GM12878 (cell line): ENCODE results near the gene ALAS2. TPM values are rescaled to one million over a fixed set of nuclear protein-coding genes. Genes with fewer than 3 reads are reported as not detected.

Experiments
- ATAC-seq: fragments of 200-7000 bp; cut with Tn5 transposase; 3 replicates; pipeline ENCODE4 v1.9.1; 2020; ENCODE audit warnings: mild to moderate bottlenecking, moderate library complexity
- BruUV-seq: library from RNA; stranded (reverse); fragments of 400-500 nt; replicated peaks from 2 replicates; lab custom pipeline; 2021; lab: Mats Ljungman, UMichigan
- CTCF ChIA-PET: fragments of 300-600 bp; sonication (Branson Sonifier 250); formaldehyde crosslinking; extraction: SDS; loops from one replicate; lab custom pipeline; 2021; ENCODE audit warnings: inconsistent platforms; lab: Yijun Ruan, JAX
- POLR2A ChIA-PET: fragments of 350-600 bp; formaldehyde crosslinking; extraction: SDS; loops from one replicate; lab custom pipeline; 2021; ENCODE audit warnings: inconsistent platforms; lab: Charles Lee
- RAD21 ChIA-PET: fragments of 300-600 bp; sonication (Branson Sonifier 250); formaldehyde crosslinking; loops from one replicate; lab custom pipeline; 2023; ENCODE audit warnings: antibody characterized with exemption; ENCODE audit not compliant: unreplicated experiment; lab: Charles Lee
- SMC1A ChIA-PET: fragments of 300-600 bp; sonication (Branson Sonifier 250); formaldehyde crosslinking; loops from one replicate; lab custom pipeline; 2023; ENCODE audit not compliant: unreplicated experiment, uncharacterized antibody; lab: Charles Lee
- DNase-seq: peaks from one replicate; pipeline ENCODE4 v3.0.0-alpha.2; 2011; ENCODE audit warnings: low read depth, low spot score
- FAIRE-seq: peaks from 3 replicates; lab custom pipeline; 2011; peaks lifted over from hg19 to GRCh38; lab: Jason Lieb, UNC
- H2AFZ ChIP-seq: 2 replicates; pipeline ENCODE4 v1.6.0; 2011; ENCODE audit warnings: low read depth, low read length, control low read depth; ENCODE audit not compliant: control insufficient read depth
- H3K27ac ChIP-seq: 2 replicates; pipeline ENCODE4 v1.5.1; 2011; ENCODE audit warnings: control low read depth; ENCODE audit not compliant: control insufficient read depth, insufficient read depth
- H3K27me3 ChIP-seq, 2 experiments: replicated peaks in 1 of 2; 2 replicates each; pipeline versions ENCODE4 v1.6.0 to v1.6.1; 2011; ENCODE audit warnings: low read length in 1 of 2; ENCODE audit not compliant: control insufficient read depth in 2 of 2, insufficient read depth in 2 of 2
- H3K36me3 ChIP-seq, 2 experiments: 2 replicates each; pipeline ENCODE4 v1.5.1; 2011; ENCODE audit warnings: low read length in 1 of 2; ENCODE audit not compliant: control insufficient read depth in 2 of 2, insufficient read depth in 2 of 2
- H3K4me1 ChIP-seq: 2 replicates; pipeline ENCODE4 v1.6.1; 2011; ENCODE audit warnings: mild to moderate bottlenecking, low read length, moderate library complexity, mixed read lengths; ENCODE audit not compliant: control insufficient read depth, insufficient read depth
- H3K4me2 ChIP-seq: 2 replicates; pipeline ENCODE4 v1.6.0; 2011; ENCODE audit warnings: control low read depth; ENCODE audit not compliant: control insufficient read depth, insufficient read depth
- H3K4me3 ChIP-seq: fragments of 200-600 bp; sonication (generic); 2 replicates; pipeline ENCODE4 v1.5.1; 2016
- H3K79me2 ChIP-seq: 2 replicates; pipeline ENCODE4 v1.6.0; 2011; ENCODE audit warnings: low read length; ENCODE audit not compliant: control insufficient read depth, insufficient read depth
- H3K9ac ChIP-seq: 2 replicates; pipeline ENCODE4 v1.8.0; 2011; ENCODE audit warnings: low read length, control low read depth, mixed read lengths; ENCODE audit not compliant: control insufficient read depth, insufficient read depth
- H3K9me3 ChIP-seq: replicated peaks from 3 replicates; pipeline ENCODE4 v1.5.1; 2011; ENCODE audit warnings: mild to moderate bottlenecking, low read length; ENCODE audit not compliant: control insufficient read depth, insufficient read depth
- H4K20me1 ChIP-seq: 2 replicates; pipeline ENCODE4 v1.6.0; 2011; ENCODE audit not compliant: control insufficient read depth, insufficient read depth
- CTCF ChIP-seq, 3 experiments: IDR thresholded peaks in 2 of 3; conservative IDR thresholded peaks in 1 of 3; 2 replicates each; pipeline ENCODE4 v1.5.1; 2011; ENCODE audit warnings: low read depth in 3 of 3, low read length in 3 of 3, mild to moderate bottlenecking in 3 of 3, control low read depth in 2 of 3, moderate library complexity in 2 of 3, inconsistent platforms in 1 of 3, mixed read lengths in 1 of 3; ENCODE audit not compliant: control insufficient read depth in 2 of 3, insufficient read depth in 1 of 3; ENCODE audit errors: extremely low read depth in 1 of 3
- IRF3 ChIP-seq: fragments of 450-650 bp; IDR thresholded peaks from 2 replicates; pipeline ENCODE4 v1.6.1; 2014; ENCODE audit warnings: mild to moderate bottlenecking
- NFYB ChIP-seq: IDR thresholded peaks from 2 replicates; pipeline ENCODE4 v1.6.1; 2011; ENCODE audit warnings: low read depth, mild to moderate bottlenecking, low read length, improper control_type of control experiment, moderate library complexity; ENCODE audit not compliant: insufficient read depth
- PML ChIP-seq: IDR thresholded peaks from 2 replicates; pipeline ENCODE4 v1.6.1; 2012; ENCODE audit warnings: low read length, inconsistent platforms
- RAD21 ChIP-seq: IDR thresholded peaks from 2 replicates; pipeline ENCODE4 v1.6.1; 2011; ENCODE audit warnings: mild to moderate bottlenecking, low read depth, low read length, moderate library complexity; ENCODE audit not compliant: insufficient read depth
- SMC3 ChIP-seq: IDR thresholded peaks from 2 replicates; pipeline ENCODE4 v1.6.1; 2011; ENCODE audit warnings: low read length, improper control_type of control experiment, borderline replicate concordance
- WGBS: methylation state at CpG from one replicate; pipeline ENCODE4 v1.1.6; 2016; ENCODE audit warnings: low lambda C conversion rate; ENCODE audit not compliant: insufficient replicate concordance, insufficient coverage; ENCODE audit errors: missing lambda C conversion rate; 5-methylcytosine and 5-hydroxymethylcytosine counted together
- in situ Hi-C: fragments of 300-500 bp; cut with MboI; formaldehyde crosslinking; loops from 9 replicates; pipeline ENCODE4 v1.14.3; 2018; ENCODE audit warnings: mixed read lengths
- intact Hi-C: fragments of 100-400 bp; cut with micrococcal nuclease; formaldehyde crosslinking; loops from one replicate; pipeline ENCODE4 v1.14.2; 2022; ENCODE audit not compliant: unreplicated experiment
- polyA plus RNA-seq, 11 experiments: library from polyadenylated mRNA; depleted of rRNA in 4 of 11; unstranded in 6 of 11; stranded (reverse) in 5 of 11; fragments of >200 nt; fragmentation: Nextera tagmentation in 4 of 11; fragmentation: Illumina TruSeq in 1 of 11; extraction: Ambion mirVana in 4 of 11; extraction: Trizol in 1 of 11; gene quantifications; 1 replicate in 1 of 11; 2 replicates in 10 of 11; pipeline versions ENCODE4 v1.2.1 to v1.2.3, GENCODE V29; 2011 to 2016; ENCODE audit warnings: inconsistent platforms in 2 of 11, missing spikeins in 2 of 11, low read depth in 1 of 11
- total RNA-seq, 4 experiments: library from RNA; depleted of rRNA in 3 of 4; stranded (reverse); fragments of >200 nt in 3 of 4; fragmentation: Illumina TruSeq in 1 of 4; extraction: Trizol in 1 of 4; gene quantifications; 2 replicates each; pipeline versions ENCODE4 v1.2.1 to v1.2.3, GENCODE V29; 2013 to 2021

The ALAS2 gene
- total and polyA plus RNA-seq, 10 of the 15 experiments (the other 5 are each of a cell fraction or from before 2014, with no cell fraction given), result not detected

DNA sequence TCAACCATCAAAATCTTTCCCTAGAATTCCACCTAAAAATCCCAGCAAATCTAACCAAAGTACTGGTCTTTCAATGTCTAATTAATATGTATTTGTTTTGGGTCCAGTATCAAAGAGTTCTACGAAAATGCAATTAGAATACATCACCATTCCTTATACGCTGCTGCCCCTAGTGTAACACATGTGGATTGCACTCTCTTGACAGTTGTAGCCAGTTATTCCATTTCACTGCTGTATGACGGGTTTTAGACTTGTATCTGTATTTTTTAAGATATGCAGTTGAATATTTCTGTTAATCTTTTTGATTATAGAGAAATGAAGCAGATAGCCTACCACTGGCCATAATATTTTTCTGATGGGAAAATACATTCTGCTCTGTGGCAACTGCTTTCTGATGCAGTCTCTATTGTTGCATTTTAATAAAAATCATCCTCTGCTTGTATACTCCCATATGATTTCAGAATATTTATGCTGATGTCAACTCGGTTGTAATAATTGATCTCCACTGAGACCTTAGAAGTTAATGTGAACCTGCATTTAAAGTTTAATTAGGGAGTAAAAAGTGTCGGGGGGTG is 27.0 kb upstream of the ALAS2 start:
- no peak overlapping the region for H3K4me2 ChIP-seq
- no peaks in the 10 kb centered on the region for H3K9me3 ChIP-seq
- CTCF ChIA-PET, result interaction anchor here (0.6 to 1.2 kb wide), 11 partner anchors 61 to 1741 kb away, joined by 3 to 5 read pairs (median 3); no protein-coding TSS in a partner anchor
- no peak overlapping the region for H3K9ac ChIP-seq
- H2AFZ ChIP-seq, result no peak overlapping the region
- TF ChIP-seq SMC3 (peak; percentile 63), CTCF (IDR thresholded peaks at IDR 0.05 in 2 of 3, conservative IDR thresholded peaks at IDR 0.05 in 1 of 3; ENCODE audit: control insufficient read depth in 2 of 3, extremely low read depth in 1 of 3, insufficient read depth in 1 of 3, low read depth in 3 of 3, low read length in 3 of 3) (peak; percentile 76 to 84 (median 76)), NFYB (no peak), IRF3 (no peak), PML (no peak), RAD21 (peak; percentile 84)
- H4K20me1 ChIP-seq, result no peaks in the 10 kb centered on the region
- no peak overlapping the region for H3K4me3 ChIP-seq
- DNase-seq, result no peak
- RAD21 ChIA-PET, result interaction anchor here (1.1 to 1.3 kb wide), 2 partner anchors 166 to 418 kb away, joined by 5 to 9 read pairs; no protein-coding TSS in a partner anchor
- 14% methylated on average over 5 of the region's 5 CpGs for WGBS
- BruUV-seq, result no TSS peak
- SMC1A ChIA-PET, result interaction anchor here (0.9 to 1.3 kb wide), 4 partner anchors 16 to 418 kb away, joined by 3 to 5 read pairs (median 4); partner anchors contain the start of gene APEX2
- POLR2A ChIA-PET, result no interaction called here
- ATAC-seq, result peak; percentile 83
- no peaks in the 10 kb centered on the region for H3K27me3 ChIP-seq
- H3K4me1 ChIP-seq, result no peaks in the 10 kb centered on the region
- no peaks in the 10 kb centered on the region for H3K36me3 ChIP-seq
- FAIRE-seq, result peak; percentile 80
- H3K27ac ChIP-seq, result no peak overlapping the region
- no peaks in the 10 kb centered on the region for H3K79me2 ChIP-seq
- in situ Hi-C loops, result no loop called here
- intact Hi-C loops, result loop anchor here (1.0 to 5.0 kb wide), 3 partner anchors 166 to 420 kb away; no protein-coding TSS in a partner anchor
